Stimulated activated naive B cell treated with anti-CD40 and anti-IgM and Interleukin-4, amounts not matched to agents 10 μg/mL and 1 μg/mL and 100 μg/mL, for 72 hours (primary cell): Measurements from ENCODE around the gene ARHGAP44.

Source experiments
- ATAC-seq, 2 donors: fragments of 150-1000 bp; cut with Tn5 transposase; replicated peaks; 2 replicates each; pipeline ENCODE4 v1.10.0; 2021; ENCODE audit warnings: moderate library complexity in 1 of 2
- DNase-seq: peaks from one replicate; pipeline ENCODE4 v3.0.0; 2021
- H3K27ac Mint-ChIP-seq: one replicate; pipeline ENCODE4 v1.8.0; 2022; ENCODE audit warnings: mild to moderate bottlenecking, mixed read lengths
- H3K27me3 Mint-ChIP-seq, 2 donors: one replicate each; pipeline ENCODE4 v1.8.0; 2022; ENCODE audit warnings: mixed read lengths in 2 of 2
- H3K36me3 Mint-ChIP-seq, 2 donors: one replicate each; pipeline ENCODE4 v1.8.0; 2022; ENCODE audit warnings: mixed read lengths in 2 of 2, mild to moderate bottlenecking in 1 of 2
- H3K4me1 Mint-ChIP-seq, 2 donors: one replicate each; pipeline ENCODE4 v1.8.0; 2022; ENCODE audit warnings: mixed read lengths in 2 of 2, mild to moderate bottlenecking in 1 of 2
- H3K4me3 Mint-ChIP-seq, 2 donors: one replicate each; pipeline ENCODE4 v1.8.0; 2022; ENCODE audit warnings: mild to moderate bottlenecking in 2 of 2, mixed read lengths in 2 of 2, moderate library complexity in 1 of 2
- H3K9me3 Mint-ChIP-seq, 2 donors: one replicate each; pipeline ENCODE4 v1.8.0; 2022; ENCODE audit warnings: mixed read lengths in 2 of 2, mild to moderate bottlenecking in 1 of 2

ARHGAP44 gene

GRCh38 chr17:12794919-12795532 is 5.7 kb downstream of the ARHGAP44 start:
- no peak overlapping the region for H3K4me3 Mint-ChIP-seq
- no peak for ATAC-seq
- H3K4me1 Mint-ChIP-seq, result peaks cover 3 to 6% of the 10 kb centered on the region in 2 donors
- H3K27ac Mint-ChIP-seq, result no peak overlapping the region
- DNase-seq, result no peak
- peaks cover 4 to 11% of the 10 kb centered on the region in 2 donors for H3K9me3 Mint-ChIP-seq
- H3K36me3 Mint-ChIP-seq, result peaks cover 2 to 5% of the 10 kb centered on the region in 2 donors
- peaks cover 25 to 54% of the 10 kb centered on the region in 2 donors for H3K27me3 Mint-ChIP-seq

- Mint-ChIP-seq H3K4me3 (no peak overlapping the region), H3K36me3 (peaks cover 0 to 3% of the 10 kb centered on the region in 2 donors), H3K9me3 (peaks cover 4 to 9% of the 10 kb centered on the region in 2 donors), H3K27me3 (peaks cover 3 to 27% of the 10 kb centered on the region in 2 donors), H3K4me1 (no peaks in the 10 kb centered on the region), H3K27ac (no peak overlapping the region)
- ATAC-seq, result no peak
- DNase-seq, result no peak
Observed at GRCh38 chr17:12800855-12801365, 11.6 kb downstream of the ARHGAP44 start.

GRCh38 chr17:12806630-12807029 is 17.3 kb downstream of the ARHGAP44 start:
- H3K9me3 Mint-ChIP-seq, result peaks cover 14 to 22% of the 10 kb centered on the region in 2 donors
- no peaks in the 10 kb centered on the region for H3K4me1 Mint-ChIP-seq
- ATAC-seq, result no peak
- DNase-seq, result no peak
- peaks cover 4 to 16% of the 10 kb centered on the region in 2 donors for H3K27me3 Mint-ChIP-seq
- H3K4me3 Mint-ChIP-seq, result no peak overlapping the region
- H3K27ac Mint-ChIP-seq, result no peak overlapping the region
- H3K36me3 Mint-ChIP-seq, result peaks cover 4 to 7% of the 10 kb centered on the region in 2 donors

- Mint-ChIP-seq H3K36me3 (peaks cover 4 to 7% of the 10 kb centered on the region in 2 donors), H3K4me3 (no peak overlapping the region), H3K27ac (no peak overlapping the region), H3K4me1 (peaks cover 3 to 5% of the 10 kb centered on the region in 2 donors), H3K9me3 (peaks cover 14 to 22% of the 10 kb centered on the region in 2 donors), H3K27me3 (peaks cover 4 to 9% of the 10 kb centered on the region in 2 donors)
- no peak for DNase-seq
- ATAC-seq, result no peak
Observed at GRCh38 chr17:12808723-12809122, 19.4 kb downstream of the ARHGAP44 start.

GRCh38 chr17:12812877-12813276 is 23.6 kb downstream of the ARHGAP44 start:
- peaks cover 0 to 7% of the 10 kb centered on the region in 2 donors for H3K36me3 Mint-ChIP-seq
- no peak overlapping the region for H3K27ac Mint-ChIP-seq
- ATAC-seq (no peak), DNase-seq (no peak)
- peaks cover 13 to 28% of the 10 kb centered on the region in 2 donors for H3K4me1 Mint-ChIP-seq
- H3K4me3 Mint-ChIP-seq, result no peak overlapping the region
- peaks cover 10 to 12% of the 10 kb centered on the region in 2 donors for H3K9me3 Mint-ChIP-seq
- H3K27me3 Mint-ChIP-seq, result peaks cover 4 to 9% of the 10 kb centered on the region in 2 donors

- Mint-ChIP-seq H3K9me3 (peaks cover 10 to 11% of the 10 kb centered on the region in 2 donors), H3K27ac (no peak overlapping the region), H3K4me1 (peaks cover 13 to 28% of the 10 kb centered on the region in 2 donors), H3K27me3 (peaks cover 4 to 9% of the 10 kb centered on the region in 2 donors), H3K36me3 (peaks cover 0 to 7% of the 10 kb centered on the region in 2 donors), H3K4me3 (no peak overlapping the region)
- ATAC-seq, result no peak
- no peak for DNase-seq
Observed at GRCh38 chr17:12813664-12814063, 24.4 kb downstream of the ARHGAP44 start.

- no peak for DNase-seq
- peaks cover 13 to 28% of the 10 kb centered on the region in 2 donors for H3K4me1 Mint-ChIP-seq
- no peak for ATAC-seq
- H3K27me3 Mint-ChIP-seq, result peaks cover 2 to 3% of the 10 kb centered on the region in 2 donors
- H3K4me3 Mint-ChIP-seq, result peak overlapping the region in 1 of 2 donors; percentile 7
- H3K9me3 Mint-ChIP-seq, result peaks cover 2 to 4% of the 10 kb centered on the region in 2 donors
- H3K27ac Mint-ChIP-seq, result no peak overlapping the region
- H3K36me3 Mint-ChIP-seq, result peaks cover 0 to under 1% of the 10 kb centered on the region in 2 donors
Observed at GRCh38 chr17:12814718-12815117, 25.4 kb downstream of the ARHGAP44 start.

GRCh38 chr17:12815642-12816141 is 26.4 kb downstream of the ARHGAP44 start:
- H3K4me3 Mint-ChIP-seq, result peak overlapping the region; percentile 6 to 42
- no peaks in the 10 kb centered on the region for H3K36me3 Mint-ChIP-seq
- DNase-seq (peak; percentile 52), ATAC-seq (peak; percentile 100)
- peak overlapping the region; percentile 42 for H3K27ac Mint-ChIP-seq
- H3K27me3 Mint-ChIP-seq, result no peaks in the 10 kb centered on the region
- peaks cover 13 to 28% of the 10 kb centered on the region in 2 donors for H3K4me1 Mint-ChIP-seq
- H3K9me3 Mint-ChIP-seq, result peaks cover 0 to 3% of the 10 kb centered on the region in 2 donors

GRCh38 chr17:12821376-12821940 is 32.2 kb downstream of the ARHGAP44 start:
- DNase-seq, result no peak
- peaks cover 2 to 3% of the 10 kb centered on the region in 2 donors for H3K4me1 Mint-ChIP-seq
- peaks cover 2% of the 10 kb centered on the region in 2 donors for H3K27me3 Mint-ChIP-seq
- ATAC-seq, result no peak
- no peak overlapping the region for H3K4me3 Mint-ChIP-seq
- H3K9me3 Mint-ChIP-seq, result peaks cover 0 to 3% of the 10 kb centered on the region in 2 donors
- no peaks in the 10 kb centered on the region for H3K36me3 Mint-ChIP-seq
- no peak overlapping the region for H3K27ac Mint-ChIP-seq

- Mint-ChIP-seq H3K4me1 (no peaks in the 10 kb centered on the region), H3K9me3 (peaks cover 5 to 7% of the 10 kb centered on the region in 2 donors), H3K4me3 (no peak overlapping the region), H3K36me3 (no peaks in the 10 kb centered on the region), H3K27ac (no peak overlapping the region), H3K27me3 (peaks cover 6 to 12% of the 10 kb centered on the region in 2 donors)
- ATAC-seq (no peak), DNase-seq (no peak)
Observed at GRCh38 chr17:12826431-12826830, 37.1 kb downstream of the ARHGAP44 start.

GRCh38 chr17:12830777-12831247 is 41.5 kb downstream of the ARHGAP44 start:
- ATAC-seq, result no peak
- Mint-ChIP-seq H3K27ac (no peak overlapping the region), H3K4me3 (no peak overlapping the region), H3K36me3 (no peaks in the 10 kb centered on the region), H3K27me3 (peaks cover 6 to 12% of the 10 kb centered on the region in 2 donors), H3K4me1 (no peaks in the 10 kb centered on the region), H3K9me3 (peaks cover 14 to 21% of the 10 kb centered on the region in 2 donors)
- DNase-seq, result no peak

- Mint-ChIP-seq H3K27ac (no peak overlapping the region), H3K9me3 (peaks cover 12 to 21% of the 10 kb centered on the region in 2 donors), H3K4me1 (no peaks in the 10 kb centered on the region), H3K36me3 (no peaks in the 10 kb centered on the region), H3K27me3 (peaks cover 0 to 6% of the 10 kb centered on the region in 2 donors), H3K4me3 (no peak overlapping the region)
- no peak for ATAC-seq
- DNase-seq, result no peak
Observed at GRCh38 chr17:12831839-12832238, 42.5 kb downstream of the ARHGAP44 start.

GRCh38 chr17:12839042-12839441 is 49.7 kb downstream of the ARHGAP44 start:
- Mint-ChIP-seq H3K4me1 (no peaks in the 10 kb centered on the region), H3K36me3 (no peaks in the 10 kb centered on the region), H3K27ac (no peak overlapping the region), H3K27me3 (no peaks in the 10 kb centered on the region), H3K9me3 (peaks cover 2 to 9% of the 10 kb centered on the region in 2 donors), H3K4me3 (no peak overlapping the region)
- DNase-seq, result no peak
- no peak for ATAC-seq

- no peak overlapping the region for H3K27ac Mint-ChIP-seq
- ATAC-seq, result no peak
Observed at GRCh38 chr17:12842936-12843335, 53.6 kb downstream of the ARHGAP44 start.

More at GRCh38 chr17:12842936-12843335, 53.6 kb downstream of the ARHGAP44 start:
- H3K27me3 Mint-ChIP-seq, result no peaks in the 10 kb centered on the region
- no peaks in the 10 kb centered on the region for H3K4me1 Mint-ChIP-seq
- no peak overlapping the region for H3K4me3 Mint-ChIP-seq
- no peak for DNase-seq
- peaks cover 0 to 9% of the 10 kb centered on the region in 2 donors for H3K9me3 Mint-ChIP-seq
- H3K36me3 Mint-ChIP-seq, result no peaks in the 10 kb centered on the region
